ENCODE results near the gene AIFM3.

DNA sequence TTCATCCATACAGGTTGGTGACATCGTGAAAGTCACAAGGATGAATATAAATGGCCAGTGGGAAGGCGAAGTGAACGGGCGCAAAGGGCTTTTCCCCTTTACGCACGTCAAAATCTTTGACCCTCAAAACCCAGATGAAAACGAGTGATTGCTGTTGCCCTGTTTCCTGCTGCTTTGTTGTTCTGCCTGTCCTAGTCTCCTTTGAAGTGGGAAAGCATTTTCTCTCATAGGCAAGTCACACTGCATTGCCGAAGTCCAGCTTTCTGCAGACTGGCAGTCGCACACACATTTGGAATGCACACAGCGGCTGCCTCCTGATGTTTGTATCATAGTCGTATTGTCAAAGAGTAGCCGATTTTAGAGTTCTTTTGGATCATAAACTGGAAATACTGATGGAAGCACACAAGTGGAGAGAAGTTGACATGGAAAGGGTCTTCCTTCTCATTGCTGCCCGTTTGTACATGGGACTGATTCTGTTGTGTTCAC is 17.3 kb upstream of the AIFM3 start:
- TF ChIP-seq, protein P1, sequence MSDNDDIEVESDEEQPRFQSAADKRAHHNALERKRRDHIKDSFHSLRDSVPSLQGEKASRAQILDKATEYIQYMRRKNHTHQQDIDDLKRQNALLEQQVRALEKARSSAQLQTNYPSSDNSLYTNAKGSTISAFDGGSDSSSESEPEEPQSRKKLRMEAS (IDR thresholded peaks at IDR 0.05) = no peak
- TF ChIP-seq, protein P2, sequence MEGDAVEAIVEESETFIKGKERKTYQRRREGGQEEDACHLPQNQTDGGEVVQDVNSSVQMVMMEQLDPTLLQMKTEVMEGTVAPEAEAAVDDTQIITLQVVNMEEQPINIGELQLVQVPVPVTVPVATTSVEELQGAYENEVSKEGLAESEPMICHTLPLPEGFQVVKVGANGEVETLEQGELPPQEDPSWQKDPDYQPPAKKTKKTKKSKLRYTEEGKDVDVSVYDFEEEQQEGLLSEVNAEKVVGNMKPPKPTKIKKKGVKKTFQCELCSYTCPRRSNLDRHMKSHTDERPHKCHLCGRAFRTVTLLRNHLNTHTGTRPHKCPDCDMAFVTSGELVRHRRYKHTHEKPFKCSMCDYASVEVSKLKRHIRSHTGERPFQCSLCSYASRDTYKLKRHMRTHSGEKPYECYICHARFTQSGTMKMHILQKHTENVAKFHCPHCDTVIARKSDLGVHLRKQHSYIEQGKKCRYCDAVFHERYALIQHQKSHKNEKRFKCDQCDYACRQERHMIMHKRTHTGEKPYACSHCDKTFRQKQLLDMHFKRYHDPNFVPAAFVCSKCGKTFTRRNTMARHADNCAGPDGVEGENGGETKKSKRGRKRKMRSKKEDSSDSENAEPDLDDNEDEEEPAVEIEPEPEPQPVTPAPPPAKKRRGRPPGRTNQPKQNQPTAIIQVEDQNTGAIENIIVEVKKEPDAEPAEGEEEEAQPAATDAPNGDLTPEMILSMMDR (IDR thresholded peaks at IDR 0.05 in 2 of 3, conservative IDR thresholded peaks at IDR 0.05 in 1 of 3; ENCODE audit: borderline replicate concordance in 1 of 3, insufficient read depth in 1 of 3, low read depth in 2 of 3, low read length in 2 of 3) = no peak
- TF ChIP-seq EZH2 (IDR thresholded peaks at IDR 0.05) = no peak
- TF ChIP-seq SP1 (IDR thresholded peaks at IDR 0.05; ENCODE audit: low read depth) = no peak
- no peak for TF ChIP-seq EGR1 (IDR thresholded peaks at IDR 0.05; ENCODE audit: low read depth)
- no peak for TF ChIP-seq POLR2A (IDR thresholded peaks at IDR 0.05; ENCODE audit: borderline replicate concordance, extremely low read depth, insufficient read depth, insufficient read length)
- no peak for TF ChIP-seq CEBPB (IDR thresholded peaks at IDR 0.05; ENCODE audit: low read depth)
- TF ChIP-seq ZBTB33 (IDR thresholded peaks at IDR 0.05; ENCODE audit: extremely low read depth, insufficient replicate concordance, low read length) = no peak
- TF ChIP-seq, protein P3, sequence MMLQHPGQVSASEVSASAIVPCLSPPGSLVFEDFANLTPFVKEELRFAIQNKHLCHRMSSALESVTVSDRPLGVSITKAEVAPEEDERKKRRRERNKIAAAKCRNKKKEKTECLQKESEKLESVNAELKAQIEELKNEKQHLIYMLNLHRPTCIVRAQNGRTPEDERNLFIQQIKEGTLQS (IDR thresholded peaks at IDR 0.05) = no peak
- TF ChIP-seq, protein P4, sequence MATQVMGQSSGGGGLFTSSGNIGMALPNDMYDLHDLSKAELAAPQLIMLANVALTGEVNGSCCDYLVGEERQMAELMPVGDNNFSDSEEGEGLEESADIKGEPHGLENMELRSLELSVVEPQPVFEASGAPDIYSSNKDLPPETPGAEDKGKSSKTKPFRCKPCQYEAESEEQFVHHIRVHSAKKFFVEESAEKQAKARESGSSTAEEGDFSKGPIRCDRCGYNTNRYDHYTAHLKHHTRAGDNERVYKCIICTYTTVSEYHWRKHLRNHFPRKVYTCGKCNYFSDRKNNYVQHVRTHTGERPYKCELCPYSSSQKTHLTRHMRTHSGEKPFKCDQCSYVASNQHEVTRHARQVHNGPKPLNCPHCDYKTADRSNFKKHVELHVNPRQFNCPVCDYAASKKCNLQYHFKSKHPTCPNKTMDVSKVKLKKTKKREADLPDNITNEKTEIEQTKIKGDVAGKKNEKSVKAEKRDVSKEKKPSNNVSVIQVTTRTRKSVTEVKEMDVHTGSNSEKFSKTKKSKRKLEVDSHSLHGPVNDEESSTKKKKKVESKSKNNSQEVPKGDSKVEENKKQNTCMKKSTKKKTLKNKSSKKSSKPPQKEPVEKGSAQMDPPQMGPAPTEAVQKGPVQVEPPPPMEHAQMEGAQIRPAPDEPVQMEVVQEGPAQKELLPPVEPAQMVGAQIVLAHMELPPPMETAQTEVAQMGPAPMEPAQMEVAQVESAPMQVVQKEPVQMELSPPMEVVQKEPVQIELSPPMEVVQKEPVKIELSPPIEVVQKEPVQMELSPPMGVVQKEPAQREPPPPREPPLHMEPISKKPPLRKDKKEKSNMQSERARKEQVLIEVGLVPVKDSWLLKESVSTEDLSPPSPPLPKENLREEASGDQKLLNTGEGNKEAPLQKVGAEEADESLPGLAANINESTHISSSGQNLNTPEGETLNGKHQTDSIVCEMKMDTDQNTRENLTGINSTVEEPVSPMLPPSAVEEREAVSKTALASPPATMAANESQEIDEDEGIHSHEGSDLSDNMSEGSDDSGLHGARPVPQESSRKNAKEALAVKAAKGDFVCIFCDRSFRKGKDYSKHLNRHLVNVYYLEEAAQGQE (IDR thresholded peaks at IDR 0.05; ENCODE audit: low read depth) = no peak
- no peak for TF ChIP-seq POLR2AphosphoS5 (IDR thresholded peaks at IDR 0.05; ENCODE audit: low read depth, low read length)
